ENCODE data around the gene MRPL37.

The MRPL37 gene

GRCh38 chr1:54241364-54241763 is 41.4 kb downstream of the MRPL37 start:
- no peak for FAIRE-seq

- FAIRE-seq: no peak
Measured at GRCh38 chr1:54243022-54243421, 43.1 kb downstream of the MRPL37 start.

GRCh38 chr1:54244655-54245054 is 44.7 kb downstream of the MRPL37 start:
- no peak for FAIRE-seq

- FAIRE-seq: no peak
Measured at GRCh38 chr1:54245501-54245900, 45.5 kb downstream of the MRPL37 start.

GRCh38 chr1:54246116-54246721 is 46.3 kb downstream of the MRPL37 start:
- no peak for FAIRE-seq

GRCh38 chr1:54247863-54248515 is 48.0 kb downstream of the MRPL37 start:
- FAIRE-seq: no peak

GRCh38 chr1:54248966-54249365 is 49.0 kb downstream of the MRPL37 start:
- no peak for FAIRE-seq

GRCh38 chr1:54249819-54250435 is 50.0 kb downstream of the MRPL37 start:
- FAIRE-seq: no peak

- FAIRE-seq: no peak
Measured at GRCh38 chr1:54250670-54251069, 50.7 kb downstream of the MRPL37 start.

- no peak for FAIRE-seq
Measured at GRCh38 chr1:54252371-54252936, 52.5 kb downstream of the MRPL37 start.

- no peak for FAIRE-seq
Measured at GRCh38 chr1:54253480-54253879, 53.5 kb downstream of the MRPL37 start.

GRCh38 chr1:54254055-54254454 is 54.1 kb downstream of the MRPL37 start:
- FAIRE-seq: no peak

GRCh38 chr1:54255026-54255702 is 55.2 kb downstream of the MRPL37 start:
- FAIRE-seq: no peak

- FAIRE-seq: no peak
Measured at GRCh38 chr1:54256522-54257345, 56.8 kb downstream of the MRPL37 start.

- FAIRE-seq: no peak
Measured at GRCh38 chr1:54257346-54257620, 57.3 kb downstream of the MRPL37 start.

GRCh38 chr1:54257876-54258275 is 57.9 kb downstream of the MRPL37 start:
- FAIRE-seq: no peak

- FAIRE-seq: no peak
Measured at GRCh38 chr1:54259546-54260140, 59.7 kb downstream of the MRPL37 start.

- no peak for FAIRE-seq
Measured at GRCh38 chr1:54260810-54261209, 60.8 kb downstream of the MRPL37 start.

- no peak for FAIRE-seq
Measured at GRCh38 chr1:54262244-54262643, 62.3 kb downstream of the MRPL37 start.

GRCh38 chr1:54263601-54264226 is 63.7 kb downstream of the MRPL37 start:
- FAIRE-seq: no peak

- no peak for FAIRE-seq
Measured at GRCh38 chr1:54265126-54265525, 65.2 kb downstream of the MRPL37 start.

GRCh38 chr1:54265659-54266058 is 65.7 kb downstream of the MRPL37 start:
- no peak for FAIRE-seq
